Activated naive CD8-positive, alpha-beta T cell treated with anti-CD3 and anti-CD28 coated beads, Interleukin-2, amount 50 U/mL, for 24 hours (primary cell): ENCODE results near the gene ARID1B.

Experiments used
- ATAC-seq: fragments of 150-1000 bp; cut with Tn5 transposase; one replicate; pipeline ENCODE4 v1.10.0; 2021
- DNase-seq: peaks from one replicate; pipeline ENCODE4 v3.0.0; 2021
- H3K27ac Mint-ChIP-seq: one replicate; pipeline ENCODE4 v1.8.0; 2021; ENCODE audit warnings: mild to moderate bottlenecking, mixed read lengths
- H3K27me3 Mint-ChIP-seq: one replicate; pipeline ENCODE4 v1.8.0; 2021; ENCODE audit warnings: mixed read lengths
- H3K36me3 Mint-ChIP-seq: one replicate; pipeline ENCODE4 v1.8.0; 2021; ENCODE audit warnings: low read depth, mixed read lengths
- H3K4me1 Mint-ChIP-seq: one replicate; pipeline ENCODE4 v1.8.0; 2021; ENCODE audit warnings: mixed read lengths
- H3K4me3 Mint-ChIP-seq: one replicate; pipeline ENCODE4 v1.8.0; 2021; ENCODE audit warnings: mild to moderate bottlenecking, moderate library complexity, mixed read lengths
- H3K9me3 Mint-ChIP-seq: one replicate; pipeline ENCODE4 v1.8.0; 2021; ENCODE audit warnings: mixed read lengths

Gene ARID1B

GRCh38 chr6:157040191-157040590 is 263.0 kb downstream of the ARID1B start:
- DNase-seq (no peak), ATAC-seq (no peak)
- Mint-ChIP-seq H3K27me3 (no peaks in the 10 kb centered on the region), H3K9me3 (no peaks in the 10 kb centered on the region), H3K4me1 (peaks cover 5% of the 10 kb centered on the region), H3K27ac (no peak overlapping the region), H3K36me3 (peaks cover 5% of the 10 kb centered on the region), H3K4me3 (no peak overlapping the region)

DNA sequence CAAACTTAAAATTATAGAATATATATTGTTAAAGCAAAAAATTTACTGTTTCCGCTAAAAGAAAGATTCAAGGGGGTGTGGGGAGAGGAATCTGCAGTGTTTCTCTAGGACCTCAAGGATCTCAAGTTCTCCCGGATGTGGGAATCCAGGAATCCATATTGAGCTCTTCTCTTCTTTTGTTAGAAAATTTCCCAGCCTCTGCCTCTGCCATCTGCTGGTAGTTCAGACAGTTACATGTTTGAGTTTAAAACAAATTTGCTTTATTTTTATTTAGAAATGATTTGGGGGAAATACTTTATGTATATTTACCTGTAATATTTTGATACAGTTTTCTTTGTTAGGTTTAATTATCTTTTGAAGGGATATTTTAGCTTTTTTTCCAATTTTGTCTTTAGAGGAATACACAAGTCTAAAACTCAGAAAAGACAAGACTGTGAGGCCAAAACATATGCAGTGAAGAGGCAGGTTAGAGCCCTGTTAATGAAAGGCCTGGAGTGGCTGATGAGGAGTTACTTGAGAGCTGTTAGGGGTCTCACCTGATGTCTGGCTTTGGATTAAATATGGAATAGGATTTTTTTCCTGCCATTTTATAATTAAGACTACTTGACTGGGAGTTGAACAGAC is 268.8 kb downstream of the ARID1B start:
- Mint-ChIP-seq H3K27me3 (no peaks in the 10 kb centered on the region), H3K4me1 (peaks cover 7% of the 10 kb centered on the region)

GRCh38 chr6:157046776-157047175 is 269.6 kb downstream of the ARID1B start:
- Mint-ChIP-seq H3K27me3 (no peaks in the 10 kb centered on the region), H3K4me3 (no peak overlapping the region), H3K4me1 (peaks cover 7% of the 10 kb centered on the region), H3K27ac (no peak overlapping the region), H3K36me3 (peaks cover 5% of the 10 kb centered on the region), H3K9me3 (no peaks in the 10 kb centered on the region)
- ATAC-seq (no peak), DNase-seq (no peak)

More for the DNA sequence above, 268.8 kb downstream of the ARID1B start:
- ATAC-seq (no peak), DNase-seq (no peak)
- H3K4me3 Mint-ChIP-seq: no peak overlapping the region
- H3K9me3 Mint-ChIP-seq: no peaks in the 10 kb centered on the region
- peaks cover 7% of the 10 kb centered on the region for H3K36me3 Mint-ChIP-seq
- no peak overlapping the region for H3K27ac Mint-ChIP-seq

DNA sequence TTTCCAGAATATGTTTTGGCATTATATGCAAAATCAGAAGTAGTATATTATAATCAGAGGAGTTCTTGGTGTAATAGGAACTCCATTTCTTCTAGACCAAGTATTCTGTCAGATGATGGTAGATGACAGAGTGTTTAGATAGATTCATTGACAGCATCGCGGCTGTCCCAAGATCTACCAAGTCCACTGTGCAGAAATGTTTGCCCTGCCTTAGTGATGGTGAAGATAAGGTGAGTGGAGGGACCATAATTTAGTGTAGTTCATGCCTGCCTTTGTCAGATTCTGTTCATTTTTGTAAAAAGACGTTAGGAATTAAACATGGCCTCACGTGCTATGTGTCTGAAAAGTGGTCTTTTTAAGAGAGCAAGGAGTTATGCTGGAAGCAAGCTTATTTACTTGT is 270.1 kb downstream of the ARID1B start:
- Mint-ChIP-seq H3K4me1 (peaks cover 7% of the 10 kb centered on the region), H3K36me3 (peaks cover 3% of the 10 kb centered on the region), H3K27me3 (no peaks in the 10 kb centered on the region), H3K4me3 (no peak overlapping the region), H3K9me3 (no peaks in the 10 kb centered on the region), H3K27ac (no peak overlapping the region)
- ATAC-seq: no peak
- no peak for DNase-seq

GRCh38 chr6:157047951-157048350 is 270.8 kb downstream of the ARID1B start:
- DNase-seq: no peak
- Mint-ChIP-seq H3K36me3 (peaks cover 3% of the 10 kb centered on the region), H3K9me3 (no peaks in the 10 kb centered on the region), H3K27ac (no peak overlapping the region), H3K4me3 (no peak overlapping the region), H3K27me3 (no peaks in the 10 kb centered on the region), H3K4me1 (peaks cover 9% of the 10 kb centered on the region)
- ATAC-seq: no peak

GRCh38 chr6:157049133-157049532 is 272.0 kb downstream of the ARID1B start:
- no peak for ATAC-seq
- H3K27me3 Mint-ChIP-seq: no peaks in the 10 kb centered on the region
- no peaks in the 10 kb centered on the region for H3K9me3 Mint-ChIP-seq
- peaks cover 14% of the 10 kb centered on the region for H3K4me1 Mint-ChIP-seq
- no peak overlapping the region for H3K27ac Mint-ChIP-seq
- peaks cover 3% of the 10 kb centered on the region for H3K36me3 Mint-ChIP-seq
- H3K4me3 Mint-ChIP-seq: no peak overlapping the region
- no peak for DNase-seq

DNA sequence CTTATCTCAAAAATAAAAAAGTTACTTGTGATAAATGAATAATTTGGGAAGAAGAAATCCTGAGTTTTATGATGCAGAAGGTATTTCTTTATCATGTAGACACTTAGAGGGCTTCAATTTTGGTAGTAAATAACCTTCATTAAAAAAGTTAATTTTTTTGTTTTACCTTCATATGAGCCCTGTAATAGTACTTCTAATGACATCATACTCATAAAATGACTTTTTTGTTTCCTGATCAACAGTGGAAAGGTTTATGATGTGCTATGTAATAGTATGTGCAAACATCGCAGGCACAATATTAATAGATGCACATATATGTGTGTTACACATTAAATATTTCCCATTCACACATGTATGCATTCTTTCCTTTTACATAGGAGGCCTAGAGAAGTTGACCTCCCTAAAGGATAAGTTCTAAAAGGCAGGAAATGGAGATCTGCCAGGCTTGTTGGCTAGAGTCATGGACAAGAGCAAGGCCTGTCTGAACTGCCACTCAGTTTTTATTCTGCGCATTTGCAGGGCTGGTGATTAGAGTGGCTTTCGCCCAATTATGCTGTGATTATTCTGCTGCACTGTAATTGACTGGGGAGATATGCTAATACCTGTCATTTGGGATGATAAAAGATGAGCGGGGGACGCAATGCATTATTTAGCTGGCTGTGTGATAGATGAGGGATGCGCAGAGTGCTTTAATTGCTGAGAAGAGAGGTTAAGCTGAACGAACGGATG is 273.5 kb downstream of the ARID1B start:
- no peaks in the 10 kb centered on the region for H3K27me3 Mint-ChIP-seq
- DNase-seq: no peak
- ATAC-seq: no peak
- H3K4me1 Mint-ChIP-seq: peaks cover 25% of the 10 kb centered on the region
- no peak overlapping the region for H3K4me3 Mint-ChIP-seq
- H3K36me3 Mint-ChIP-seq: peaks cover 5% of the 10 kb centered on the region
- no peaks in the 10 kb centered on the region for H3K9me3 Mint-ChIP-seq
- H3K27ac Mint-ChIP-seq: no peak overlapping the region

- Mint-ChIP-seq H3K4me3 (peak overlapping the region; percentile 59), H3K9me3 (no peaks in the 10 kb centered on the region), H3K27ac (peak overlapping the region; percentile 92), H3K36me3 (peaks cover 7% of the 10 kb centered on the region), H3K4me1 (peaks cover 47% of the 10 kb centered on the region), H3K27me3 (no peaks in the 10 kb centered on the region)
- ATAC-seq (peak; percentile 93), DNase-seq (peak; percentile 27)
These were observed 277.4 kb downstream of the ARID1B start for GRCh38 chr6:157054531-157054979.

DNA sequence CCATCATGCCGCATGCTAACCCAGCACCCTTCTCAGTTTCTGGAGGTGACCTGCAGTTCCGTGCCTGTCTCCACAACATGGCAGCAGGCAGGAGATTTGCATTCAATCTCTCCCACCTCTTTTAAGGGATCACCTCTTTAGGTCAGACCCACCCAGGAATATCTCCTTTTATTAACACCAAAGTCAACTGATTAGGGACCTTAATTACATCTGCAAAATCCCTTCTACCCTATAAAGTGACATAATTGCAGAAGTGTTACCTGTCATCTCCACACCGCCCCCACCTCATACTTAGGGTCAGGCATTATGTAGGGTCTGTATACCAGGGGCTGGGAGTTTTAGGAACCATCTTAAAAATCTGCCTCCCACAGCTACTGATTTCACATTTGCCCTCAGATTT is 278.7 kb downstream of the ARID1B start:
- peaks cover 53% of the 10 kb centered on the region for H3K4me1 Mint-ChIP-seq
- DNase-seq: no peak
- no peak for ATAC-seq
- H3K27ac Mint-ChIP-seq: peak overlapping the region; percentile 92
- H3K4me3 Mint-ChIP-seq: peak overlapping the region; percentile 59
- H3K9me3 Mint-ChIP-seq: no peaks in the 10 kb centered on the region
- H3K27me3 Mint-ChIP-seq: no peaks in the 10 kb centered on the region
- peaks cover 5% of the 10 kb centered on the region for H3K36me3 Mint-ChIP-seq

- ATAC-seq: peak; percentile 66
- peaks cover 55% of the 10 kb centered on the region for H3K4me1 Mint-ChIP-seq
- no peaks in the 10 kb centered on the region for H3K27me3 Mint-ChIP-seq
- H3K9me3 Mint-ChIP-seq: no peaks in the 10 kb centered on the region
- H3K27ac Mint-ChIP-seq: peak overlapping the region; percentile 92
- peak; percentile 38 for DNase-seq
- H3K4me3 Mint-ChIP-seq: peak overlapping the region; percentile 59
- peaks cover 5% of the 10 kb centered on the region for H3K36me3 Mint-ChIP-seq
These were observed 279.1 kb downstream of the ARID1B start for GRCh38 chr6:157056275-157056674.

DNA sequence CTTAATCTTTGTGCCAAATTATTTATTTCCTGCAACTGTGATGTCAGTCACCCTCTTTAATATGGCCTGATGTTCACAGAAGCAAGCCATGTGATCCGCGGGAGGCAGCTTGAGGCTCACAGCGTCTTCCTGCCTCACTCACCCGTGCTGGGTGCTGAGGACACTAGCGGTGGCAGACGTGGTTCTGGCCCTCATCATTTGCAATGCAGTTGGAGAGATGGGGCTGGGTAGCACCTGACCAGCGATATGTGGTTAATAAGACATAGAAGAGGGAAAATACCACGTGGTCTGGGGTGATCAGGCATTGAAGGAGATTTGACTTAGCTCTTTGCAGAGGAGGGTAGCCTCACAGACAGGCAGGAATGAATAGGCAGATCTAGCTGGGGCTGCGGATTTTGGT is 281.4 kb downstream of the ARID1B start:
- no peak overlapping the region for H3K27ac Mint-ChIP-seq
- DNase-seq (no peak), ATAC-seq (no peak)
- peaks cover 5% of the 10 kb centered on the region for H3K36me3 Mint-ChIP-seq
- no peaks in the 10 kb centered on the region for H3K9me3 Mint-ChIP-seq
- H3K4me3 Mint-ChIP-seq: no peak overlapping the region
- H3K27me3 Mint-ChIP-seq: no peaks in the 10 kb centered on the region
- peaks cover 67% of the 10 kb centered on the region for H3K4me1 Mint-ChIP-seq

GRCh38 chr6:157059781-157060180 is 282.6 kb downstream of the ARID1B start:
- H3K4me1 Mint-ChIP-seq: peaks cover 63% of the 10 kb centered on the region
- ATAC-seq (no peak), DNase-seq (no peak)
- H3K36me3 Mint-ChIP-seq: peaks cover 7% of the 10 kb centered on the region
- H3K27ac Mint-ChIP-seq: no peak overlapping the region
- no peaks in the 10 kb centered on the region for H3K27me3 Mint-ChIP-seq
- no peak overlapping the region for H3K4me3 Mint-ChIP-seq
- no peaks in the 10 kb centered on the region for H3K9me3 Mint-ChIP-seq

DNA sequence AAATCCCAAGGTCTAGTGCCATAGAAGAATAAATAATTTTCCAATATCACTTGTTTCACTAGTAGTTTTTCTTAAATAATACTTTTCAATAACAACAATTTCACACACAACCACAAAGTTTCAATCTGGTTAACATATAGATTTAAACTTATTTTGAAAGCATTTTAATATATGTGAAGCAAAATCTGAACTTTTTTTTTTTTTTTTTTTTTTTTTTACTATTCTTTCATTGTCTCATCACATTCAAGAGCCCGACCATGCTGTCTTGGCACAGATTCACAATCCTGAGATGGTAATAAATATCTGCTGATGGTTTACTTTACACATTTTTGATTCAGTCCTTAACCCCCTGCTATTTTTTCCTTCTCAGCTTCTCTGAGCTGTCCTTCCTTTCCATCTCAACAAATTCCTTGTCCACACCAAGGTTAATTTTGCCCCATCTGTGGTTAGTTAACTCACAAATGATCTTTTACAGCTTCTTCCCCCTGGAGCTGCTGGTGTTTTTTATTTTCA is 283.3 kb downstream of the ARID1B start:
- Mint-ChIP-seq H3K27ac (no peak overlapping the region), H3K36me3 (peaks cover 4% of the 10 kb centered on the region), H3K4me1 (peaks cover 56% of the 10 kb centered on the region), H3K9me3 (no peaks in the 10 kb centered on the region), H3K27me3 (no peaks in the 10 kb centered on the region), H3K4me3 (no peak overlapping the region)
- DNase-seq: no peak
- ATAC-seq: no peak

GRCh38 chr6:157061770-157062594 is 284.8 kb downstream of the ARID1B start:
- ATAC-seq (no peak), DNase-seq (no peak)
- peaks cover 4% of the 10 kb centered on the region for H3K36me3 Mint-ChIP-seq
- no peak overlapping the region for H3K4me3 Mint-ChIP-seq
- H3K4me1 Mint-ChIP-seq: peaks cover 54% of the 10 kb centered on the region
- H3K27ac Mint-ChIP-seq: no peak overlapping the region
- no peaks in the 10 kb centered on the region for H3K9me3 Mint-ChIP-seq
- no peaks in the 10 kb centered on the region for H3K27me3 Mint-ChIP-seq
